Calu3 (cell line): Measurements from ENCODE around the gene PRUNE2. TPM values are rescaled to one million over a fixed set of nuclear protein-coding genes. Genes with fewer than 3 reads are reported as not detected.

ENCODE experiments used
- BruUV-seq: library from RNA; stranded (reverse); fragments of 400-500 nt; replicated peaks from 2 replicates; lab custom pipeline; 2021; lab: Mats Ljungman, UMichigan
- CTCF ChIA-PET: fragments of 300-600 bp; sonication (Branson Sonifier 250); formaldehyde crosslinking; loops from one replicate; lab custom pipeline; 2022; ENCODE audit warnings: antibody characterized with exemption; lab: Charles Lee
- DNase-seq: peaks from one replicate; pipeline ENCODE4 v3.0.0; 2022
- H3K27ac Mint-ChIP-seq: one replicate; pipeline ENCODE4 v1.8.0; 2022; ENCODE audit warnings: mixed read lengths; ENCODE audit not compliant: unreplicated experiment
- H3K27me3 Mint-ChIP-seq: one replicate; pipeline ENCODE4 v1.8.0; 2022; ENCODE audit warnings: mixed read lengths; ENCODE audit not compliant: unreplicated experiment
- H3K36me3 Mint-ChIP-seq: one replicate; pipeline ENCODE4 v1.8.0; 2022; ENCODE audit warnings: mild to moderate bottlenecking, moderate library complexity, mixed read lengths; ENCODE audit not compliant: insufficient read depth, unreplicated experiment
- H3K4me1 Mint-ChIP-seq: one replicate; pipeline ENCODE4 v1.8.0; 2022; ENCODE audit warnings: mild to moderate bottlenecking, low read depth, mixed read lengths; ENCODE audit not compliant: unreplicated experiment
- H3K4me3 Mint-ChIP-seq: one replicate; pipeline ENCODE4 v1.8.0; 2022; ENCODE audit warnings: mild to moderate bottlenecking, low read depth, moderate library complexity, mixed read lengths; ENCODE audit not compliant: unreplicated experiment
- H3K9me3 Mint-ChIP-seq: one replicate; pipeline ENCODE4 v1.8.0; 2022; ENCODE audit warnings: low read depth, mixed read lengths; ENCODE audit not compliant: unreplicated experiment
- intact Hi-C: fragments of 100-400 bp; cut with micrococcal nuclease; formaldehyde crosslinking; loops from one replicate; pipeline ENCODE4 v1.10.0; 2022; ENCODE audit not compliant: unreplicated experiment
- total RNA-seq: library from RNA; stranded (reverse); gene quantifications from 2 replicates; pipeline ENCODE4 v1.2.3, GENCODE V29; 2022
- TF ChIP-seq, protein P1 (sequence below): fragments of 200-600 bp; IDR thresholded peaks from one replicate; pipeline ENCODE4 v1.8.0; 2022; ENCODE audit warnings: antibody characterized with exemption; ENCODE audit not compliant: unreplicated experiment

Gene PRUNE2
- total RNA-seq, 1 experiment from 2014 or later: 0.07 TPM

DNA sequence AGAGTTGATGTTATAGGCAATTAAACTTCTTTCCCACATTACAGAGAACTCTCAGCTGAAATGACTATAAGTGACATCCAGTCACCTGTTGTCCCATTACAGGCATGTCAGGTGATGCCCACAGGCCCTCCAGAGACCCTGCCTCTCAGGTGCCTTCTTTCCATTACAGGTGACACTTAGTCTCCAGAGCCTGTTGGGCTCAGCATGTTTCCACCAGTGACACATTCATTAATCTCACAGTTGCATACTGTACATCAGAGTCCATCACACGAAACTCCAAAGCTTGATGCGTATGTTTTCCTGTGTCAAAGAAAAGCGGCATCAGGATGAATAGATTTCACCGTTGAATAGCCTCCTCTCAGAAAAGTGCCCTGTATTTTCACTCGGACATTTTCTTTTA, 14.6 kb downstream of the PRUNE2 start:
- Mint-ChIP-seq H3K4me3 (no peak overlapping the region), H3K9me3 (no peaks in the 10 kb centered on the region), H3K4me1 (no peaks in the 10 kb centered on the region), H3K27me3 (peaks cover 18% of the 10 kb centered on the region), H3K36me3 (no peaks in the 10 kb centered on the region), H3K27ac (no peak overlapping the region)
- no peak for DNase-seq
- CTCF ChIA-PET: no interaction called here
- no TSS peak for BruUV-seq
- intact Hi-C loops: no loop called here
- TF ChIP-seq, protein P1, sequence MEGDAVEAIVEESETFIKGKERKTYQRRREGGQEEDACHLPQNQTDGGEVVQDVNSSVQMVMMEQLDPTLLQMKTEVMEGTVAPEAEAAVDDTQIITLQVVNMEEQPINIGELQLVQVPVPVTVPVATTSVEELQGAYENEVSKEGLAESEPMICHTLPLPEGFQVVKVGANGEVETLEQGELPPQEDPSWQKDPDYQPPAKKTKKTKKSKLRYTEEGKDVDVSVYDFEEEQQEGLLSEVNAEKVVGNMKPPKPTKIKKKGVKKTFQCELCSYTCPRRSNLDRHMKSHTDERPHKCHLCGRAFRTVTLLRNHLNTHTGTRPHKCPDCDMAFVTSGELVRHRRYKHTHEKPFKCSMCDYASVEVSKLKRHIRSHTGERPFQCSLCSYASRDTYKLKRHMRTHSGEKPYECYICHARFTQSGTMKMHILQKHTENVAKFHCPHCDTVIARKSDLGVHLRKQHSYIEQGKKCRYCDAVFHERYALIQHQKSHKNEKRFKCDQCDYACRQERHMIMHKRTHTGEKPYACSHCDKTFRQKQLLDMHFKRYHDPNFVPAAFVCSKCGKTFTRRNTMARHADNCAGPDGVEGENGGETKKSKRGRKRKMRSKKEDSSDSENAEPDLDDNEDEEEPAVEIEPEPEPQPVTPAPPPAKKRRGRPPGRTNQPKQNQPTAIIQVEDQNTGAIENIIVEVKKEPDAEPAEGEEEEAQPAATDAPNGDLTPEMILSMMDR: no peak

DNA sequence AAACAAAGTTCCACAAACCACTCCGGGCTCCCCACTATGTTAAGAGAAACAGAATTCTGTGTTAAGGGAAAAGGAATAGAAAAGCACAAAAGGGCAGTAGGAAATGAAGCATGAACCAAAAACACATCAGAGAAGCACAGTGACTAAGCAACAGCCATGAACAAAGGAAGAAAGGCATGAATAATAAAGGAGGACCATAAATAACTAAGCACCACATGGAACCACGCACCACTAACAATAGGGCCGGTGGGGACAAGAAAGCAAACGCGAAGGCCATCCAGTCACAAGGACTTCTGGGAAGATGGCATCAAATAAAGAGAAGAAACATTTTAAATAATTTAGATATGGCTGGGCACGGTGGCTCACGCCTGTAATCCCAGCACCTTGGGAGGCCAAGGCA, 18.0 kb downstream of the PRUNE2 start:
- Mint-ChIP-seq H3K27me3 (peaks cover 12% of the 10 kb centered on the region), H3K4me1 (no peaks in the 10 kb centered on the region), H3K36me3 (no peaks in the 10 kb centered on the region), H3K4me3 (no peak overlapping the region), H3K27ac (no peak overlapping the region), H3K9me3 (no peaks in the 10 kb centered on the region)
- no peak for DNase-seq
- intact Hi-C loops: no loop called here
- TF ChIP-seq, protein P1: no peak
- CTCF ChIA-PET: no interaction called here
- BruUV-seq: no TSS peak

DNA sequence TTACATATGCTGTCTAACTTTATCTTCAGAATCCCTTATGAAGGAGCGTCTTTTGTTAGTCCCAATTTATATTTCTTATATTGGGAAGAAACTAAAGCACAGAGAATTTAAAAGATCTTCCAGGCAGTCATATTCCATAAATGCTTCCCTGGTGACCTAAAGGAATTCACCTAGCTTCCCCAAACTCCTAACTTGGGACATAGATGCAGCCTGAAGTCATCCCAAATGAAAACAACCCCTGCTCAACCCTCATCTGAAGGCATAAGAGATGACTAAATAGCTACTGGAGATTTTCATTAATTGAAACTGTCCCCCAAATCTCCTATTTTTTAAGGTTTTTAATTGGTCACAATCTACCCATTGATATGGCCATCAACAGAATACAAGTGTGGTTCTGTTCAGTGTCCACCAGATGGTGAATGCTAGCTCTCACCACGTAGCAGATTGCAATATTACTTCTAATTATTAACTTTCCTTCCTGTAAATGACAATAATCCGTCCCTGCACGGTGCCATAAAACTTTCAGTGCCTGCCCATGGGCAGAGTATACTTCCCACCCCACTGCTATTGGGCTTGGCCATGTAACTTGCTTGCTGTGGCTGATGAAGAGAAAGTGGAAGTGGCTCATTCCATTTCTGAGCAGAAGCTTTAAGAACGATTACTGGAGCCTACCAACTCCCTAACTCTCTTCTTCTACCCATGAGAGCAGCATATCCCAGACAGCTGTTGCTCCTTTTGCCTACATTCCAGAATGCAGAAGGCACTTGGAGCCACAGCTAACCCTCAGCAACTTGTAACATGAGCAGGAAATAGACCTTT, 18.7 kb downstream of the PRUNE2 start:
- Mint-ChIP-seq H3K36me3 (no peaks in the 10 kb centered on the region), H3K4me3 (no peak overlapping the region), H3K4me1 (no peaks in the 10 kb centered on the region), H3K27me3 (peaks cover 12% of the 10 kb centered on the region), H3K27ac (no peak overlapping the region), H3K9me3 (peaks cover 2% of the 10 kb centered on the region)
- TF ChIP-seq, protein P1: no peak
- intact Hi-C loops: no loop called here
- DNase-seq: no peak
- CTCF ChIA-PET: interaction anchor here (0.6 to 0.8 kb wide), 2 partner anchors 10 to 18 kb away, joined by 3 read pairs; no protein-coding TSS in a partner anchor
- no TSS peak for BruUV-seq

DNA sequence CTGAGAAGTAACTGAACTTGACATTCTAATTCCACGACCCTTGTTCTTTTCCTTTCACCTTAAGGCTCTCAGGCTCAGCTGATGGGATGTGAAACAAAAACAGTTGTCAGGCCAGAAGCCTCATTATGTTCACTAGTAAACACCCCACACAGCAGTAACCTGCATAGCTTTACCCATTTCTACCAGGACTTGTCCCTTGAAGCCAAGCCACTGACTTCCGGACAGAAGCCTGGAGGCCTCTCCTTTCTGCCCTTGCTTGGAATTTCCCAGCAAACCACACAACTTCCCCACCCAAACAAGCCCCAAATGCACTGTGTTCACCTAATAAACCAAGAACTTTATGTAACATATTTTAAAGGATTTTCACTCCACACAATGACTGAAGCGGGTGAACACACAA, 19.6 kb downstream of the PRUNE2 start:
- CTCF ChIA-PET: interaction anchor here (0.8 kb wide), 1 partner anchor 19 kb away, joined by 3 read pairs; no protein-coding TSS in a partner anchor
- Mint-ChIP-seq H3K27me3 (peaks cover 12% of the 10 kb centered on the region), H3K9me3 (peaks cover 2% of the 10 kb centered on the region), H3K36me3 (no peaks in the 10 kb centered on the region), H3K4me3 (no peak overlapping the region), H3K27ac (no peak overlapping the region), H3K4me1 (no peaks in the 10 kb centered on the region)
- BruUV-seq: no TSS peak
- TF ChIP-seq, protein P1: no peak
- intact Hi-C loops: no loop called here
- no peak for DNase-seq
